GM12892 (cell line): ENCODE measurements around the gene COL23A1.

Source experiments
- DNase-seq: peaks from one replicate; pipeline ENCODE4 v3.0.0; 2011; ENCODE audit not compliant: insufficient read length
- FAIRE-seq: peaks from 2 replicates; lab custom pipeline; 2011; peaks lifted over from hg19 to GRCh38; lab: Jason Lieb, UNC
- POLR2A ChIP-seq: IDR thresholded peaks from 2 replicates; pipeline ENCODE4 v1.6.1; 2011; ENCODE audit warnings: low read depth, low read length, control low read depth
- POLR2AphosphoS5 ChIP-seq: IDR thresholded peaks from 2 replicates; pipeline ENCODE4 v1.6.1; 2011; ENCODE audit warnings: low read depth, low read length, control low read depth
- TAF1 ChIP-seq: IDR thresholded peaks from 2 replicates; pipeline ENCODE4 v1.6.1; 2011; ENCODE audit warnings: low read depth, mild to moderate bottlenecking, control low read depth, low read length, borderline replicate concordance

Gene COL23A1

DNA sequence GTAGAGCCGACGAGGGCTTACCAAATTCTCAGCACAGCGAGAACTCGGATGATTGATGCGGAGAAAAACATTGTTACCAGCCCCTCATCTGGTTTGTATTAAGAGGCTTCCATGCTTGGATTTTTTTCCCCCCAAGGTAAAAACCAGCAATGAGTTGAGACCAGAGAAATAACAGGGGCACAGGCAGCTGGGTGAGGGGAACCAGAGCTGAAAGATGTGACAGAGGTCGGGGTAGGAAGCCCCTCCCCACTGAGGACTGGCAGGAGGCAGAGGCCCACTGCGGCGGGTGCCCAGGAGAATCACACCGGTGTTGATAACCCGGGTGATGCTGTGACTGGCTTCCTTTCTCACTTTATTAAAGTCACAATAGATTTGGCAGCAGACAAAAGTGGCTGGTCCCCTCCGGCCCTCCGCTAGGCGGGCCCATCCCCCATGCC, 241.1 kb downstream of the COL23A1 start:
- no peak for TF ChIP-seq POLR2A
- TF ChIP-seq POLR2AphosphoS5: no peak
- no peak for TF ChIP-seq TAF1
- no peak for FAIRE-seq
- no peak for DNase-seq

DNA sequence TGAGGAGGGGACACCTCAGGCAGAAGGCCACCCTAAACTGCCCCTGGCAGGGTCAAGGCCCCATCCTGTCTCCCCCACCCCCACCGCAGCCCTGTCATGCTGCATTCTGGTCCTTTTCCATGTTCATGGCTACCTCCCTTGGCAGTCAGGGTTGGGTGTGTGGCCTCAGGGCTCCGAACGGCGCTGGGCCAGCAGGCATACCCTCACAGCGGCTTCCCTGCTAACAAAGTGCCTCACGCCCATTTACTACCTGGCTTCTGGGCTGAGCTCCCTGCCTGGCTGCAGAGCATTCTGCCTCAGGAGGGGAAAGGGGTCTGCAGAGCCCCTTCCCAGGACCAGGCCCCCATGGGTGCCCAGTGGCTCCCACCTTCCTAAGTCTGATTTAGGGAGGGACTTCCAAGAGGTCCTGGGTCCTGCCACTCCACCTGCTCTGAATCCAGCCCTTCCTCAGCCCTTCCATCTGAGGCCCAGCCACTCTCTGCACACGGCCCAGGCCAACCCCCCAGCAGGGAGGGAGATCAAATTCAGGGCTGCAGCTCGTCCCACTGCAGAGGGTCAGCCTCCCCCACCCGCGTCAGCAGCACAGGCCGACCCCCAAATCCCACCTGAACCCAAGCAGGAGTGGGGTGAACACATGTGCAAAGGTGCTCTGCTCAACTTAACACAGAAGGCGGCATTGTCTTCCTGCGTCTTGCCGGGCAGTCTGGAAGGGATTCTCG, 241.7 kb downstream of the COL23A1 start:
- no peak for FAIRE-seq
- TF ChIP-seq TAF1: no peak
- TF ChIP-seq POLR2AphosphoS5: no peak
- no peak for TF ChIP-seq POLR2A
- no peak for DNase-seq

DNA sequence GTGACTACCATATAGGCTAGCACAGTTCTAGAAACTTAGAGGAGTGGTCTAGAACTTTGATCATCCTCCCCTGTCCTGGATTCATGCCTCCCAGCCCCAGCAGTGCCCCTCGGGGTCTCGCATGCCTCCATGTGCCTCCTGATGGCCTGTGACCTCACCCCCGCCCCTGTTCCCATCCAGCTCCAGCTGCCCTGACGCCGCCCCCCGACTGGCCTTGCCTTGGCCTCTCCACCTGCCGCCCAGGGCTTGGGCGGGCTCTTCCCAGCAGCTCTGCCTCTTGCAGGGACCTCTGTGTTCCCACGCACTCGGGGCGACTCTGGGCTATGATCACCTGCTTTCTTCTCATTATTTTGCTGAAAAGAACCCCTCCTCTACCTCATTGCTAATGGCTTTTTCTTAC, 242.2 kb downstream of the COL23A1 start:
- FAIRE-seq (no peak), DNase-seq (no peak)
- no peak for TF ChIP-seq POLR2AphosphoS5

DNA sequence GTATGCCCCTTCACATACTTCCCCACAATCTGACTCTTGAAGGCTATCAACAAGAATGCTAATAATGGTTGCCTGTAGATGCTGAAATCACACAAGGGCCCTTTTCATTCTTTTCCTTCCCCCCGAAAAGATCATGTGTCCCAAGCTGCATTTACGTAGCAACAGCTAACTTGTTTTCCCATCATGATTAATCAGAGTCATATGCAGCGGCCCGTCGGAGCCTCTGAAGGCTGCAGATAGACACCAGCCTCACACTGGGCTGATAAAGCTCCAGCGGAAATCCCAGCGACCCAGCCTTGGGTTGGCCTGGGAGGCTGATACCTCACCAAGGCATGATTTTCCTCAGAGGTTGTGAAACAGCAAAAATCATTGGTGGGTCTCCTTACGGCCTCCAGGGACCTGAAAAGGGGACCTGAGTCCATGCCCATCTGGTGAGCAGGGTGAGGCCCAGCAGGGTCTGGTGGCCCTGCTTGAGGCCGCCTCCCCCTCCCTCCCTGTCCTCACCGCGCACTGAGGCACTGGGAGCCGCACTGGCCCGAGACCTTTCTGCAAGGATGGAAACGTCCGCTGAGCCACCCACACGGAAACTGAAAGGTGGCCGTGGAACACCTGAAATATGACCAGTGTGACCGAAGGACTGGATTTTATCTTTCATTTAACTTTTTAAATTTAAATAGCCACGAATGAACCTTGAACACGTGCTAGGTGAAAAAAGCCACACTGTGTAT, 243.4 kb downstream of the COL23A1 start:
- FAIRE-seq (no peak), DNase-seq (no peak)
- TF ChIP-seq POLR2AphosphoS5 (no peak), TAF1 (no peak), POLR2A (no peak)

DNA sequence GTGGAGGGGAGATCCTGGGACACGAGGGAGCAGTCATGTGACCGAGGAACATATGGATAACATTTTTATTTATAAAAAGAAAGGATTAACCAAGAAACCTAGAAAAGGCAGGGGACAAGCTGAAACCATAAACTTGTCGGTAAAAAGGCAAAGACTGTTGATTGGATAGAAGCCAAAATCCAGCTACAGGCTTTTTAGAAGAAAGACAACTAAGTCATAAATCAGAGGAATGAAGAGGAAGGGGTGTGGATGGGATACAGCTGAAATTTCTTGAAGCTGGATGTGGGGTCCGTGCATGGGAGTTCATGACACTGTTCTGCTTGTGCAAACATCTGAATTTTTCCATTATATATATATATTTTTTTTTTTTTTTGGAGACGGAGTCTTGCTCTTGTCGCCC, 246.9 kb downstream of the COL23A1 start:
- no peak for DNase-seq
- TF ChIP-seq TAF1: no peak
- no peak for TF ChIP-seq POLR2AphosphoS5
- no peak for TF ChIP-seq POLR2A
- no peak for FAIRE-seq

DNA sequence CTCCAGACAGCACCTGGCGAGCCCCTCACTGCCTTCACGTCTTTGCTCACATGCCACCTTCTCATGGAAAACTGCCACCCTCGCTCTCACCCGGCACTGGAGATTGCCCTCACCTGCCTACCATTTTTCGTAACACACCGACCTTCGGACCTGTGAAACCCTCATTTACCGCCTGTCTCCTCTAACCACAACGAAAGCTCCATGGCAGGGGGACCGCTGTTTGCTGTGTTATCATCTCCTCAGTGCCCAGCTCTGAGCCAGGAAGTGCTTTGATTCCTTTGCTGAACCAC, 248.4 kb downstream of the COL23A1 start:
- no peak for FAIRE-seq

DNA sequence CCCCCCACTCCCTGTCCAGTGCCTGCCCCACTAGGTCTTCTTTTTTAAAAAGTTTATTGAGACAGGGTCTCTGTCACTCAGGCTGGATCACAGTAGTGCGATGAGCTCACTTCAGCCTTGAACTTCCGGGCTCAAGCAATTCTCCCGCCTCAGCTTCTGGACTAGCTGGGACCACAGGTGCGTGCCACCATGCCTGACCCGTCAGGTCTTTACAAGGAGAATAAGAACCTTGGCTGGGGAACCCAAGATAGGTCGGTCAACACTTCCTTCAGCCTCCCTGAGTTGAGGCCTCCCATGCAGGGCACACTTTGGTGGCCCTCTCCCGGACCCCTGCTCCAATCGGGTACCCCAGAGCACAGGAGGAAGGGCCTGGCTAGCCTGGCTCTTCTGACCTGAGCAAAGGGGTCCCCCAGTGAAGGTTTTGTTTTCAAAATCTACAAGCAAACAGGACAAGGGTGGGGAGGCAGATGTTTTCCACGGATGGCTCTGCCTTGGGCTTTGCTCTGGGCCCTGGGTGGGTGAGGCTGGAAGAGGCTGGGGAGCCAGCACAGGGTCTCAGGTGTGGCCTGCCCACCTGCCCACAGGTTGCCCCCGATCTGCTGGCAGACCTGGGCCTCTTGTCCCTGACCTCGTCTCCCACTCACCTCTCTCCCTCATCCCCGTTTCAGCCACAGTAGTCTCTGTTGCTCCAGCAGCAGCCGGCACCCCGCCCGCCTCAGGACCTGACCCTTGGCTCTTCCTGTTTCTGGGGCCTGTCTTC, 248.9 kb downstream of the COL23A1 start:
- no peak for TF ChIP-seq POLR2AphosphoS5
- TF ChIP-seq TAF1: no peak
- no peak for TF ChIP-seq POLR2A
- FAIRE-seq: no peak
- DNase-seq: no peak

More for the DNA sequence above, 248.4 kb downstream of the COL23A1 start:
- DNase-seq: no peak
- TF ChIP-seq TAF1 (no peak), POLR2AphosphoS5 (no peak), POLR2A (no peak)

DNA sequence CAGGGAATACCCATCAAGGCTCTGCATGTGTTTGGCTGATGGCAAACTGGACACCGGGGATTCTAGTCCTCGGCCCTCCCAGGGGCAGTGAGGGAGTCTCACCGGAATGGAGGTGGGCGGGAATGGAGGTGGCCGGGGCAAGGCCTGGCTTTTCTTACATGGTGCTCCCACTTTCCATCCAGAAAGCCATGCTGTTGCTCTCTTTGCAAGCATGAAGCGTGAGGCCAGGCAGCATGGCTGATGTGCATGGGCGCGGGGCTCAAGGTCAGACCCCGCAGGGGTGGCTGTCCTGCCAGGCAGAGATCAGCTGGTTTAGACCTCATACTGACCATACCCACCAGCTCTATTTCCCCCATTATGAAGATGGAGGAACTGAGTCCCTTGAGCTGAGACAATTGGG, 249.6 kb downstream of the COL23A1 start:
- no peak for TF ChIP-seq TAF1
- no peak for TF ChIP-seq POLR2A
- TF ChIP-seq POLR2AphosphoS5: no peak
- FAIRE-seq (no peak), DNase-seq (no peak)

DNA sequence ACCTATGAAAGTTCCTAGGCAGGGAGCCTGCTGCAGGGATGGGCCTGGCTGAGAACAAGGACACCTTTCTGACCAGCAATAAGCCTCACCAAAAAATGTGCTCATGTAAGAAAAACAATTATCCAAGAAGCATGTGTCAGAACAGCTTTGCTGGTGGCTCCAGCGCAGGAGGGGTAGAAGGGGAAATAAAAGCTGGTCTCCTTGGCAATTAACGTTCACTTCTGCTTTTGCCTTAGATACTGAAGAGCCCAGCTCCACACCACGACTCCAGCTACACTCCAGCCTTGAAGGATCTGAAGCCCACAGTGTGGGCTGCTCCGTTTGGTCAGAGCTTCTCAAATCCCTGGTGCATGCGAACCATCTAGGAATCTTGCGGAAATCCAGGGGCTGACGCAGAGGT, 250.0 kb downstream of the COL23A1 start:
- no peak for FAIRE-seq
- TF ChIP-seq POLR2AphosphoS5: no peak
- TF ChIP-seq POLR2A: no peak
- no peak for TF ChIP-seq TAF1
- no peak for DNase-seq

DNA sequence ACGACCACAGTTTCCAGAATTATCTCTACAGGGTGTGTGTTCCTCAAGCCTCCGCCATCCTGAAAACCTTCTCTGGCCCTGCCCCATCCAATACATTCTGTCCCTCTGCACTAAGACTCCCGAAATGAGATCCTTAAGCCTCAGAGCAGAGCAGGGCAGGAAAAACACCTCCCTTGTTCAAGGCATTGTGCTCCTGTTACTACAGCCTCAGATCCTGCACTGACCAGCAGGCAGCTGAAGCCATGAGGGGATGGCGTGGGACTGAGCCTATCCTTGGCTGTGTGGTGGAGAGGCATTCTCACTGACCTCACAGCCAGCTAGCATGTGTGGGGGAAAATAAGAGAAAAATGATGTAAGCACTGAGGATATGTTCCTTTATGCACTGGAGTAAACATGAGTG, 250.9 kb downstream of the COL23A1 start:
- no peak for TF ChIP-seq POLR2AphosphoS5
- no peak for TF ChIP-seq TAF1
- TF ChIP-seq POLR2A: no peak
- FAIRE-seq (no peak), DNase-seq (no peak)

DNA sequence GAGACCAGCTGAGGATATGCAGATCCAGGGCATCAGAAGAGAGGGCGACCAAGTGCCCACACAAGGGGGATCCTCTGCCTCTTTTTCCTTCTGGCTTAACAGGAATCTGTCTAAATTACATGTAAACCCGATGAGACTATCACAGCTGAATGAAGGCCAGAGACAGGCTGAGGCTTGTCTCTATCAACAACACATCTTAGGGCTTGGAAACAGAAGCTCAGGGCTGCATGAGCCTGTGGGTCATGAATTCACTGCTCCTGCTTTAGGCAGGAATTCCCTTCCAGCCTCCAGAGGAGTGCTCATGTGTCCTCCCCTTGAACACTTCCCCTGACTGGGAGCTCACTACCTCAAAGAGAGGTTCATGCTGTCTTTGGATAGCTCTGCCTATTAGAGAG, 251.4 kb downstream of the COL23A1 start:
- FAIRE-seq (no peak), DNase-seq (no peak)

DNA sequence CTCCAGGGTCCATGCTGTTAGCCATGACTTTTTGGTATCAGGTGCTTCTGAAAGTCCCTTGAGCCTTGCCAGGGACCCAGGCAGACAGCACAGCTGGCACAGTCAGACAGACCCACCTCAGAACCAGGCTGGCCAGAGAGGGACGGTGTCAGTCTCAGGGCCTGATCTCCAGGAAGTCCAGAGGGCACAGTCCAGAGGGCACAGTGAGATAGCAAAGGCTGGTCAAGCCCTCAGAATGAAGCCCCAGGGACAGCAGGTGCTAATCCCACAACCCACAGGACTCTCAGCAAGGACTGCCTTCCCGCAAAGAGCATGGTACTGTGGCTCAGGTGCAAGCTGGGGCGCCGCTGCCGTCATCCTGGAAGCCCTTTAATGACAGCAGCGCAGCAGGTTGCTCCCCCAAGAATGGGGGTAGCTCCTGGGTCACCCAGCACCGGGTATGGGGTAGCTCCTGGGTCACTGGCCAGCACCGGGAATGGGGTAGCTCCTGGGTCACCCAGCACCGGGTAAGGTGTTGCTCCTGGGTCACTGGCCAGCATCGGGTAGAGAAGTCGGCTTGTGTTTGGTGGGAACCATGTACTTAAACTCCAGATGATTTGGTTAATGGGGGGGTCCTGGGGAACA, 252.0 kb downstream of the COL23A1 start:
- FAIRE-seq: no peak
- no peak for TF ChIP-seq TAF1
- TF ChIP-seq POLR2AphosphoS5: no peak
- no peak for TF ChIP-seq POLR2A

More for the DNA sequence above, 251.4 kb downstream of the COL23A1 start:
- TF ChIP-seq POLR2A (no peak), POLR2AphosphoS5 (no peak), TAF1 (no peak)

More for the DNA sequence above, 252.0 kb downstream of the COL23A1 start:
- DNase-seq: no peak
